ENCODE measurements around the gene DNAI1.

DNA sequence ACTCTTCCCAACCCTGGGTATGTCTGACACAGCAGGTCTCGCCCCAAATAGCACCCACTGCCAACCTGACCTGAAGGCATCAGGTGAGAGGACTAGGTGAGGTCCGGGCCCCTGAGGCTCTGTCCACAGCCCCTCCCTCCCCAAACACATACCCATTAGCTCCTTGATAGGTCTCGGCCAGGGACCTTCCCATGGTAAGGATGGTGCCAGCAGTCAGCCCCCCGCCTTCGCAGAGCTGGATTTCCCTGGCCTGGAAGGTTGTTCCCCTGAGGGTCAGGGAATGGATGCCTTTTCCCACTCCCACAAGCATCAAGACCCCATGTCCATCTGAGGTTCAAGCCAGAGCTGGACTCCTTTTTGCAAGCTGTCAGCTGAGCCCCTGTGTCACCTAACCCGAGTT, 61.5 kb downstream of the DNAI1 start:
- TF ChIP-seq, protein P1, sequence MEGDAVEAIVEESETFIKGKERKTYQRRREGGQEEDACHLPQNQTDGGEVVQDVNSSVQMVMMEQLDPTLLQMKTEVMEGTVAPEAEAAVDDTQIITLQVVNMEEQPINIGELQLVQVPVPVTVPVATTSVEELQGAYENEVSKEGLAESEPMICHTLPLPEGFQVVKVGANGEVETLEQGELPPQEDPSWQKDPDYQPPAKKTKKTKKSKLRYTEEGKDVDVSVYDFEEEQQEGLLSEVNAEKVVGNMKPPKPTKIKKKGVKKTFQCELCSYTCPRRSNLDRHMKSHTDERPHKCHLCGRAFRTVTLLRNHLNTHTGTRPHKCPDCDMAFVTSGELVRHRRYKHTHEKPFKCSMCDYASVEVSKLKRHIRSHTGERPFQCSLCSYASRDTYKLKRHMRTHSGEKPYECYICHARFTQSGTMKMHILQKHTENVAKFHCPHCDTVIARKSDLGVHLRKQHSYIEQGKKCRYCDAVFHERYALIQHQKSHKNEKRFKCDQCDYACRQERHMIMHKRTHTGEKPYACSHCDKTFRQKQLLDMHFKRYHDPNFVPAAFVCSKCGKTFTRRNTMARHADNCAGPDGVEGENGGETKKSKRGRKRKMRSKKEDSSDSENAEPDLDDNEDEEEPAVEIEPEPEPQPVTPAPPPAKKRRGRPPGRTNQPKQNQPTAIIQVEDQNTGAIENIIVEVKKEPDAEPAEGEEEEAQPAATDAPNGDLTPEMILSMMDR (conservative IDR thresholded peaks at IDR 0.05; ENCODE audit: low read depth, low read length): no peak
- no peak for TF ChIP-seq BHLHE40 (IDR thresholded peaks at IDR 0.05; ENCODE audit: low read depth, low read length)
- no peak for TF ChIP-seq POLR2A (IDR thresholded peaks at IDR 0.05; ENCODE audit: low read depth, low read length)
- no peak for TF ChIP-seq RCOR1 (IDR thresholded peaks at IDR 0.05; ENCODE audit: insufficient replicate concordance, low read length)

Measured in IMR-90 (cell line).